Sigmoid colon (tissue), 7 donors: ENCODE measurements around the gene OR13A1. TPM values are rescaled to one million over a fixed set of nuclear protein-coding genes. Genes with fewer than 3 reads are reported as not detected.
"Not testable (repeated sequence)": the region's sequence is repeated elsewhere in the genome, so short reads cannot be mapped to it uniquely, and the experiment has no call there.

Experiments
- DNase-seq: peaks from one replicate; pipeline ENCODE4 v3.0.0-alpha.2; 2019
- H3K27ac ChIP-seq, 4 donors: fragments of 200-600 bp; sonication (generic); one replicate each; pipeline ENCODE4 v1.5.1; 2016 to 2019; ENCODE audit warnings: mild to moderate bottlenecking in 1 of 4
- H3K27me3 ChIP-seq, 3 donors: fragments of 200-600 bp; sonication (generic); one replicate each; pipeline ENCODE4 v1.5.1; 2019; ENCODE audit warnings: mild to moderate bottlenecking in 1 of 3
- H3K36me3 ChIP-seq, 4 donors: fragments of 200-600 bp; sonication (generic); one replicate each; pipeline ENCODE4 v1.5.1; 2016 to 2019
- H3K4me1 ChIP-seq, 4 donors: fragments of 200-600 bp; sonication (generic); one replicate each; pipeline ENCODE4 v1.5.1; 2017 to 2019
- H3K4me3 ChIP-seq, 4 donors: fragments of 200-600 bp; sonication (generic); one replicate each; pipeline ENCODE4 v1.5.1; 2017 to 2019; ENCODE audit warnings: mild to moderate bottlenecking in 2 of 4, moderate library complexity in 1 of 4
- H3K9me3 ChIP-seq, 4 donors: fragments of 200-600 bp in 3 of 4; sonication (generic) in 3 of 4; one replicate each; pipeline versions ENCODE4 v1.5.1 to v1.6.1; 2013 to 2019
- EP300 ChIP-seq, 4 donors: sonication (generic); formaldehyde crosslinking; IDR thresholded peaks; one replicate each; pipeline ENCODE4 v1.6.1; 2017; ENCODE audit warnings: antibody characterized with exemption in 4 of 4
- POLR2A ChIP-seq, 2 donors: fragments of 450-650 bp; IDR thresholded peaks; one replicate each; pipeline ENCODE4 v1.6.1; 2016; ENCODE audit warnings: antibody characterized with exemption in 2 of 2, mild to moderate bottlenecking in 2 of 2, moderate library complexity in 2 of 2
- POLR2AphosphoS5 ChIP-seq, 4 donors: sonication (generic); formaldehyde crosslinking; IDR thresholded peaks; one replicate each; pipeline ENCODE4 v1.6.1; 2017; ENCODE audit warnings: antibody characterized with exemption in 4 of 4
- WGBS, 2 donors: extraction: QIAGEN DNeasy Blood & Tissue Kit; methylation state at CpG; one replicate each; pipeline ENCODE4 v1.1.7; 2013; 5-methylcytosine and 5-hydroxymethylcytosine counted together
- intact Hi-C: fragments of 100-400 bp; cut with DNase I; formaldehyde crosslinking; loops from one replicate; pipeline ENCODE4 v1.15.1; 2023
- polyA plus RNA-seq, 3 donors: library from polyadenylated mRNA; stranded (reverse); fragments of 200-250 nt; gene quantifications; one replicate each; pipeline ENCODE4 v1.2.3, GENCODE V29; 2013
- total RNA-seq, 4 donors: library from RNA; depleted of rRNA; stranded (reverse); fragments of >200 nt; gene quantifications; one replicate each; pipeline ENCODE4 v1.1.0, GENCODE V29; 2016
- TF ChIP-seq, protein P1 (sequence below), 4 experiments: fragments of 450-650 bp in 3 of 4; fragments of 200-600 bp in 1 of 4; IDR thresholded peaks; one replicate each; pipeline ENCODE4 v1.5.1; 2016 to 2019; ENCODE audit warnings: antibody characterized with exemption in 4 of 4, mild to moderate bottlenecking in 3 of 4, moderate library complexity in 2 of 4
- donor health status: healthy with polysubstance abuse.
- donor health status: Bipolar disorder and iron deficiency.
- donor health status: healthy.

Gene OR13A1
- total and polyA plus RNA-seq, 7 donors, result 0.10 to 0.16 TPM; not detected in 5

- no peaks in the 10 kb centered on the region for H3K36me3 ChIP-seq
- no peaks in the 10 kb centered on the region for H3K27me3 ChIP-seq
- no peak overlapping the region for H3K27ac ChIP-seq
- no peaks in the 10 kb centered on the region for H3K4me1 ChIP-seq
- 72 to 83% methylated on average over 6 of the region's 6 CpGs for WGBS, 2 donors
- no peaks in the 10 kb centered on the region for H3K9me3 ChIP-seq
- DNase-seq, result no peak
- intact Hi-C loops, result no loop called here
- no peak overlapping the region for H3K4me3 ChIP-seq
- no peak for TF ChIP-seq POLR2AphosphoS5 (IDR thresholded peaks at IDR 0.05)
- no peak for TF ChIP-seq EP300 (IDR thresholded peaks at IDR 0.05)
- no peak for TF ChIP-seq POLR2A (IDR thresholded peaks at IDR 0.05)
- TF ChIP-seq, protein P1, sequence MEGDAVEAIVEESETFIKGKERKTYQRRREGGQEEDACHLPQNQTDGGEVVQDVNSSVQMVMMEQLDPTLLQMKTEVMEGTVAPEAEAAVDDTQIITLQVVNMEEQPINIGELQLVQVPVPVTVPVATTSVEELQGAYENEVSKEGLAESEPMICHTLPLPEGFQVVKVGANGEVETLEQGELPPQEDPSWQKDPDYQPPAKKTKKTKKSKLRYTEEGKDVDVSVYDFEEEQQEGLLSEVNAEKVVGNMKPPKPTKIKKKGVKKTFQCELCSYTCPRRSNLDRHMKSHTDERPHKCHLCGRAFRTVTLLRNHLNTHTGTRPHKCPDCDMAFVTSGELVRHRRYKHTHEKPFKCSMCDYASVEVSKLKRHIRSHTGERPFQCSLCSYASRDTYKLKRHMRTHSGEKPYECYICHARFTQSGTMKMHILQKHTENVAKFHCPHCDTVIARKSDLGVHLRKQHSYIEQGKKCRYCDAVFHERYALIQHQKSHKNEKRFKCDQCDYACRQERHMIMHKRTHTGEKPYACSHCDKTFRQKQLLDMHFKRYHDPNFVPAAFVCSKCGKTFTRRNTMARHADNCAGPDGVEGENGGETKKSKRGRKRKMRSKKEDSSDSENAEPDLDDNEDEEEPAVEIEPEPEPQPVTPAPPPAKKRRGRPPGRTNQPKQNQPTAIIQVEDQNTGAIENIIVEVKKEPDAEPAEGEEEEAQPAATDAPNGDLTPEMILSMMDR (IDR thresholded peaks at IDR 0.05), result no peak
These were observed 36.4 kb downstream of the OR13A1 start for GRCh38 chr10:45278860-45279498.

DNA sequence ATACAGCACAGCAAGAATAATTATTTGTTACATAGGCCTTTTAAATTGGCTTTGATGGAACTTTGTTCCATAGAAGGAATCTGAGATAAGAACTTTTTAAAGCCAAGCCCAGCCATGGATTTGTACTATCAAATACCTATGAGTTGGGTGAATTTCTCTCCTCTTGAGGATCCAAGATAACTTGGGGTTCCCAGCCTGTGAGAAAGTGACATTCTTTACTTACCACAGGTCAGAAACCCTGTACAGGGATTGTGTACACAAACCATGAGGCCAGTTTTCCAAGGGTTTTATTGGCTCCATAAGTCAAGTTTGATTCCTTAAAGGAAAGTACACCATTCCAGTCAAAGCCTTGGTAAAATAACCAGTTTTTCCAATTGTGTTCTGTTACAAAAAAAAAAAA lies 39.3 kb downstream of the OR13A1 start:
- H3K9me3 ChIP-seq, H3K36me3 ChIP-seq, intact Hi-C loops, H3K4me3 ChIP-seq, DNase-seq, H3K27me3 ChIP-seq, H3K4me1 ChIP-seq, H3K27ac ChIP-seq: not testable (repeated sequence)

DNA sequence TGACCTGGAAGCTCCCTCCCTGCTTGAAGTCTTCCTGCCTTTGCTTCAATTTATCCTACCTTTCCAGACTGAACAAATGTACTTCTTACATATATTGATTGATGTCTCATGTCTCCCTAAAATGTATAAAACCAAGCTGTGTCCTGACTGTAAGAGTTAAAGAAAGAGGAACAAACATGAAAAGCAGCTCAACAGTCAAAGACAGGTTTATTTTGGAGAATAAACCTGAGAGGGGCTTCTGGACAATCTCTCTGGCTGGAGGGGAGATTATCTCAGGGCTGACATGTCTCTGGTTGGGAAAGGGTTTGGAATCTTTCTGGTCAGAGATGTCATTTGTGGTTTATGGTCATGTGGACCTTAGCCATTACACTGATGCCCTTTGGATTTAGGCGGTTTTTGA lies 41.0 kb downstream of the OR13A1 start:
- Histone ChIP-seq H3K9me3 (no peaks in the 10 kb centered on the region), H3K4me3 (no peak overlapping the region), H3K27me3 (no peaks in the 10 kb centered on the region), H3K36me3 (no peaks in the 10 kb centered on the region), H3K4me1 (no peaks in the 10 kb centered on the region), H3K27ac (no peak overlapping the region)
- no peak for DNase-seq
- WGBS, 2 donors, result 74 to 100% methylated on average over 1 of the region's 1 CpG
- intact Hi-C loops, result no loop called here
- TF ChIP-seq, protein P1 (IDR thresholded peaks at IDR 0.05), result no peak
- no peak for TF ChIP-seq EP300 (IDR thresholded peaks at IDR 0.05)
- no peak for TF ChIP-seq POLR2AphosphoS5 (IDR thresholded peaks at IDR 0.05)
- TF ChIP-seq POLR2A (IDR thresholded peaks at IDR 0.05), result no peak

DNA sequence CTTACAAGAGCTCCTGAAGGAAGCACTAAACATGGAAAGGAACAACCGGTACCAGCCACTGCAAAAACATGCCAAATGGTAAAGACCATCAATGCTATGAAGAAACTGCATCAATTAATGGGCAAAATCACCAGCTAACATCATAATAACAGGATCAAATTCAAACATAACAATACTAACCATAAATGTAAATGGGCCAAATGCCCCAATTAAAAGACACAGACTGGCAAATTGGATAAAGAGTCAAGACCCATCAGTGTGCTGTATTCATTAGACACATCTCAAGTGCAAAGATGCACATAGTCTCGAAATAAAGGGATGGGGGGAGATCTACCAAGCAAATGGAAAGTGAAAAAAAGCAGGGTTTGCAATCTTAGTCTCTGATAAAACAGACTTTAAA lies 47.6 kb downstream of the OR13A1 start:
- H3K27me3 ChIP-seq, H3K4me1 ChIP-seq, H3K36me3 ChIP-seq, H3K9me3 ChIP-seq, H3K4me3 ChIP-seq, intact Hi-C loops, DNase-seq, H3K27ac ChIP-seq: not testable (repeated sequence)
- WGBS, 2 donors, result 56 to 78% methylated on average over 2 of the region's 2 CpGs

- Histone ChIP-seq H3K9me3 (no peaks in the 10 kb centered on the region), H3K27ac (no peak overlapping the region), H3K4me1 (no peaks in the 10 kb centered on the region), H3K36me3 (no peaks in the 10 kb centered on the region), H3K27me3 (peaks cover 0 to 15% (median 4%) of the 10 kb centered on the region in 3 donors), H3K4me3 (no peak overlapping the region)
- intact Hi-C loops, result no loop called here
- 85 to 88% methylated on average over 4 of the region's 4 CpGs for WGBS, 2 donors
- no peak for TF ChIP-seq EP300 (IDR thresholded peaks at IDR 0.05)
- TF ChIP-seq POLR2A (IDR thresholded peaks at IDR 0.05), result no peak
- TF ChIP-seq, protein P1 (IDR thresholded peaks at IDR 0.05), result no peak
- TF ChIP-seq POLR2AphosphoS5 (IDR thresholded peaks at IDR 0.05), result no peak
- no peak for DNase-seq
These were observed 49.4 kb downstream of the OR13A1 start for GRCh38 chr10:45265996-45266395.

GRCh38 chr10:45261946-45262345 lies 53.5 kb downstream of the OR13A1 start:
- Histone ChIP-seq H3K4me1 (no peaks in the 10 kb centered on the region), H3K27me3 (peaks cover 0 to 15% (median 4%) of the 10 kb centered on the region in 3 donors), H3K36me3 (no peaks in the 10 kb centered on the region), H3K4me3 (no peak overlapping the region), H3K9me3 (no peaks in the 10 kb centered on the region), H3K27ac (no peak overlapping the region)
- intact Hi-C loops, result no loop called here
- TF ChIP-seq EP300 (IDR thresholded peaks at IDR 0.05), result no peak
- TF ChIP-seq POLR2A (IDR thresholded peaks at IDR 0.05), result no peak
- TF ChIP-seq, protein P1 (IDR thresholded peaks at IDR 0.05), result no peak
- TF ChIP-seq POLR2AphosphoS5 (IDR thresholded peaks at IDR 0.05), result no peak
- DNase-seq, result no peak
- 14 to 57% methylated on average over 2 of the region's 2 CpGs for WGBS, 2 donors
